Activated naive CD4-positive, alpha-beta T cell treated with anti-CD3 and anti-CD28 coated beads for 36 hours (primary cell): ENCODE measurements around the gene ATP8B3. TPM values are rescaled to one million over a fixed set of nuclear protein-coding genes. Genes with fewer than 3 reads are reported as not detected.

Source experiments
- CTCF ChIA-PET: fragments of 350-600 bp; sonication (Branson Sonifier 250); formaldehyde crosslinking; loops from one replicate; lab custom pipeline; 2021; ENCODE audit warnings: antibody characterized with exemption; lab: Charles Lee
- DNase-seq: peaks from one replicate; pipeline ENCODE4 v3.0.0-alpha.2; 2020
- H3K27ac Mint-ChIP-seq: one replicate; pipeline ENCODE4 v1.8.0; 2021; ENCODE audit warnings: mild to moderate bottlenecking, mixed read lengths
- H3K27me3 Mint-ChIP-seq: one replicate; pipeline ENCODE4 v1.8.0; 2021; ENCODE audit warnings: low read depth, mixed read lengths
- H3K36me3 Mint-ChIP-seq: one replicate; pipeline ENCODE4 v1.8.0; 2021; ENCODE audit warnings: low read depth, mixed read lengths
- H3K4me1 Mint-ChIP-seq: one replicate; pipeline ENCODE4 v1.8.0; 2021; ENCODE audit warnings: low read depth, mixed read lengths
- H3K4me3 Mint-ChIP-seq: one replicate; pipeline ENCODE4 v1.8.0; 2021; ENCODE audit warnings: mild to moderate bottlenecking, moderate library complexity, mixed read lengths
- H3K9me3 Mint-ChIP-seq: one replicate; pipeline ENCODE4 v1.8.0; 2021; ENCODE audit warnings: mixed read lengths
- intact Hi-C: fragments of 100-400 bp; cut with micrococcal nuclease; formaldehyde crosslinking; loops from one replicate; pipeline ENCODE4 v1.15.1; 2023
- total RNA-seq, 2 experiments: library from RNA; stranded (reverse); gene quantifications; one replicate each; pipeline ENCODE4 v1.2.3, GENCODE V29; 2021

ATP8B3 gene
- total RNA-seq, 2 experiments from 2014 or later, result 6.1 to 8.4 TPM

GRCh38 chr19:1841209-1841924, 29.3 kb upstream of the ATP8B3 start:
- H3K27ac Mint-ChIP-seq, result no peak overlapping the region
- intact Hi-C loops, result no loop called here
- H3K4me1 Mint-ChIP-seq, result peaks cover 48% of the 10 kb centered on the region
- H3K4me3 Mint-ChIP-seq, result no peak overlapping the region
- H3K27me3 Mint-ChIP-seq, result no peaks in the 10 kb centered on the region
- DNase-seq, result no peak
- CTCF ChIA-PET, result interaction anchor here (1.0 to 1.7 kb wide), 2 partner anchors 8 to 15 kb away, joined by 4 to 6 read pairs; no protein-coding TSS in a partner anchor
- H3K9me3 Mint-ChIP-seq, result no peaks in the 10 kb centered on the region
- H3K36me3 Mint-ChIP-seq, result peaks cover 2% of the 10 kb centered on the region

DNA sequence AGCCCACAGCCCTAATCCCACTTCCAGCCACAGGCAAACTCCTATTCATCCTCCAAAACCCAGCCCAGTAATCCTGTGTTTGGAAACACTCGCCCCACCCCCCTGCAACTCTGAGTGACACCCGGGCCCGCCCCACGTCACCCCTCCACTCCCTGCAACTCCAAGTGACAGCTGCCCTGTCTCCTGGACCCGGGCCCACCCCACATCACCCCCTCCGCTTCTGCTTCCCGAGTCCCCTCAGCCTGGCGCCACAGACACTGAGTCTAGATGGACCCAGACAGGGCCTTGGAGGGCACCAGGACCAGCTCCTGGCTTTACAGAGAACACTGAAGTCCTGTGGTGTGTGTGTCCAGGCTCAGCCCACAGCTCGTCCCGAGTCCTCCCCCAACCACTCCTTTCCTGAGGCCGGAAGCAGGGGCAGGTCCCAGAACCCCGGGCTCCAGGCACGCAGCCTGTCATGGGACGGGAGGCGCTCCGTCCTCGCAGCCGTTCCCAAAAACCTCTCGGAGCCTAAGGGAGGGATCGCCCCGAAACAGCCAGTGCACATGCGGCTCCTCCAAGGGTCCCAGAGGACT, 28.6 kb upstream of the ATP8B3 start:
- H3K36me3 Mint-ChIP-seq, result no peaks in the 10 kb centered on the region
- intact Hi-C loops, result no loop called here
- no peaks in the 10 kb centered on the region for H3K27me3 Mint-ChIP-seq
- DNase-seq, result no peak
- H3K4me3 Mint-ChIP-seq, result no peak overlapping the region
- H3K27ac Mint-ChIP-seq, result no peak overlapping the region
- H3K4me1 Mint-ChIP-seq, result peaks cover 45% of the 10 kb centered on the region
- no peaks in the 10 kb centered on the region for H3K9me3 Mint-ChIP-seq
- CTCF ChIA-PET, result no interaction called here

GRCh38 chr19:1839658-1840540, 27.8 kb upstream of the ATP8B3 start:
- H3K27ac Mint-ChIP-seq, result no peak overlapping the region
- no peaks in the 10 kb centered on the region for H3K9me3 Mint-ChIP-seq
- no peaks in the 10 kb centered on the region for H3K27me3 Mint-ChIP-seq
- peaks cover 43% of the 10 kb centered on the region for H3K4me1 Mint-ChIP-seq
- DNase-seq, result no peak
- CTCF ChIA-PET, result interaction anchor here (3.4 kb wide), 1 partner anchor 12 kb away, joined by 42 read pairs; no protein-coding TSS in a partner anchor
- no peak overlapping the region for H3K4me3 Mint-ChIP-seq
- H3K36me3 Mint-ChIP-seq, result no peaks in the 10 kb centered on the region
- intact Hi-C loops, result no loop called here

DNA sequence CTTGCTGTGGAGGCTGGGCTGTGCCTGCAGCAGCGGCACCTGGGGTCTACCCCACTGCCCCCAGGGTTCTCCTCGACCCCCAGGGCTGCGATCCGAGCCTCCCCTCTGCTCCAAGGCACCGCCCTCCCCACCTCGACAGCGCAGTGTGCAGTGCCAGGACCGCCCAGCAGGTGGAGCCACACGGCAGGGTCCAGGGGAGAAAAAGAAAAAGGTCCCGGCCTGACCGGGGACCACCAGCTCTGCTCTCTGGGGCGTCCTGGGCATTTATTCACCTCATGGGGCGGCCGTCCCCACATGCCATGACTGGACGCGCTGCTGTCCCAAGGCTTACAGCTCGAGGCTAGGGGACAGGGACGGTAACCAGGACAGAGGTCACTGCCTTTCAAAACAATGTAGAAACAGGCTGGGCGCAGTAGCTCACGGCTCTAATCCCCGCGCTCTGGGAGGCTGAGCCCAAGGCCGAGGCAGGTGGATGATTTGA, 25.6 kb upstream of the ATP8B3 start:
- Mint-ChIP-seq H3K27ac (no peak overlapping the region), H3K4me1 (peaks cover 35% of the 10 kb centered on the region), H3K27me3 (no peaks in the 10 kb centered on the region), H3K9me3 (no peaks in the 10 kb centered on the region), H3K36me3 (no peaks in the 10 kb centered on the region), H3K4me3 (no peak overlapping the region)
- CTCF ChIA-PET, result interaction anchor here (0.7 to 3.4 kb wide), 15 partner anchors 9 to 245 kb away, joined by 3 to 42 read pairs (median 5); partner anchors contain the start of genes MBD3 and REXO1
- intact Hi-C loops, result no loop called here
- DNase-seq, result peak; percentile 71

GRCh38 chr19:1837222-1837565, 25.1 kb upstream of the ATP8B3 start:
- Mint-ChIP-seq H3K36me3 (no peaks in the 10 kb centered on the region), H3K4me1 (peaks cover 33% of the 10 kb centered on the region), H3K4me3 (no peak overlapping the region), H3K27ac (no peak overlapping the region), H3K9me3 (no peaks in the 10 kb centered on the region), H3K27me3 (no peaks in the 10 kb centered on the region)
- no peak for DNase-seq
- CTCF ChIA-PET, result interaction anchor here (1.4 to 3.4 kb wide), 9 partner anchors 10 to 244 kb away, joined by 3 to 42 read pairs (median 8); partner anchors contain the start of genes MBD3 and REXO1
- intact Hi-C loops, result no loop called here

GRCh38 chr19:1836458-1837221, 24.6 kb upstream of the ATP8B3 start:
- CTCF ChIA-PET, result interaction anchor here (1.4 to 3.4 kb wide), 9 partner anchors 9 to 244 kb away, joined by 3 to 42 read pairs (median 8); partner anchors contain the start of genes MBD3 and REXO1
- Mint-ChIP-seq H3K27ac (no peak overlapping the region), H3K4me3 (no peak overlapping the region), H3K4me1 (peaks cover 28% of the 10 kb centered on the region), H3K36me3 (no peaks in the 10 kb centered on the region), H3K27me3 (no peaks in the 10 kb centered on the region), H3K9me3 (no peaks in the 10 kb centered on the region)
- DNase-seq, result no peak
- intact Hi-C loops, result no loop called here

GRCh38 chr19:1833540-1833939, 21.5 kb upstream of the ATP8B3 start:
- CTCF ChIA-PET, result interaction anchor here (1.2 kb wide), 1 partner anchor 8 kb away, joined by 4 read pairs; no protein-coding TSS in a partner anchor
- peaks cover 13% of the 10 kb centered on the region for H3K4me1 Mint-ChIP-seq
- intact Hi-C loops, result no loop called here
- peak overlapping the region; percentile 24 for H3K27ac Mint-ChIP-seq
- DNase-seq, result no peak
- H3K4me3 Mint-ChIP-seq, result no peak overlapping the region
- no peaks in the 10 kb centered on the region for H3K9me3 Mint-ChIP-seq
- H3K36me3 Mint-ChIP-seq, result no peaks in the 10 kb centered on the region
- no peaks in the 10 kb centered on the region for H3K27me3 Mint-ChIP-seq

GRCh38 chr19:1832046-1832663, 20.1 kb upstream of the ATP8B3 start:
- no peaks in the 10 kb centered on the region for H3K27me3 Mint-ChIP-seq
- no peak overlapping the region for H3K27ac Mint-ChIP-seq
- CTCF ChIA-PET, result no interaction called here
- no peak for DNase-seq
- H3K9me3 Mint-ChIP-seq, result no peaks in the 10 kb centered on the region
- peaks cover 11% of the 10 kb centered on the region for H3K4me1 Mint-ChIP-seq
- no peak overlapping the region for H3K4me3 Mint-ChIP-seq
- H3K36me3 Mint-ChIP-seq, result no peaks in the 10 kb centered on the region
- intact Hi-C loops, result no loop called here

DNA sequence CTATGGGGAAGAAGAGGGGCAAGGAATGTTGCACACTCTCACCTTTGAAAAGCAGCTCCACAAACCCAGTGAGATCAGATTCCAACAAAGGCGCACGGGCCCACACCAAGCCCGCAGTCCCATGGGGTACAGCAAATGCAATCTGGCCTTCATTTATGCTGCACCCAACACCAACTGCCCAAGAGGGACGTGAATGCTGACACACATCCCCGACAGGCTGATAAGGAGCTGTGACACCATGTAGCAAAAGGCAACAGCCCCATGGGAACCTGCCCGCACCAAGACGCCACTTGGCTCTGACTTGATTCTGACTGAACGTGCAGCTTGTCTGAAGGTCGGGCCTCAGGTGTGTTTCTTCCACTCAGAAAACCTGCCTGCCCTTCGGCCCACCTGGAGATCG, 18.9 kb upstream of the ATP8B3 start:
- Mint-ChIP-seq H3K9me3 (no peaks in the 10 kb centered on the region), H3K4me1 (peaks cover 7% of the 10 kb centered on the region), H3K36me3 (peaks cover 2% of the 10 kb centered on the region), H3K27me3 (no peaks in the 10 kb centered on the region), H3K4me3 (no peak overlapping the region), H3K27ac (no peak overlapping the region)
- CTCF ChIA-PET, result no interaction called here
- intact Hi-C loops, result no loop called here
- no peak for DNase-seq

DNA sequence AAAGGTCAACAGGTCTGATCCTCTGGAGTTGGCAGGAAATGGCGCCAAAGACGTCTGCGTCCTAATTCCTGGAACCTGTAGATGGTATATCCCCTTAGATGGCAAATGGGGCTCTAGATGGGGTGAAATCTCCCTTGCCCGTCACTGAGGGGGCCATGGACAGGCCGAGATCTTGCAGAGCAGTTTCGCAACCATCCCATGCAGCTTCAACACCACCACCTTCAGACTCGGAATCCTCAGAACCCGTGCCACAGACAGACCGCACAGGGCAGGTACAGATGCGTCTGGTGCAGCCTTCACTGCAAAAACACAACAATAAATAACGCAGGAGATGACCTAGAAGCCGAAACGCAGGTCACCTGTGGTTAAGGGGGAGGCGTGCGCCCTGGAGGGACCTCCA, 18.5 kb upstream of the ATP8B3 start:
- Mint-ChIP-seq H3K4me1 (peaks cover 8% of the 10 kb centered on the region), H3K27me3 (no peaks in the 10 kb centered on the region), H3K36me3 (peaks cover 5% of the 10 kb centered on the region), H3K4me3 (no peak overlapping the region), H3K27ac (no peak overlapping the region), H3K9me3 (no peaks in the 10 kb centered on the region)
- CTCF ChIA-PET, result no interaction called here
- intact Hi-C loops, result no loop called here
- DNase-seq, result no peak

DNA sequence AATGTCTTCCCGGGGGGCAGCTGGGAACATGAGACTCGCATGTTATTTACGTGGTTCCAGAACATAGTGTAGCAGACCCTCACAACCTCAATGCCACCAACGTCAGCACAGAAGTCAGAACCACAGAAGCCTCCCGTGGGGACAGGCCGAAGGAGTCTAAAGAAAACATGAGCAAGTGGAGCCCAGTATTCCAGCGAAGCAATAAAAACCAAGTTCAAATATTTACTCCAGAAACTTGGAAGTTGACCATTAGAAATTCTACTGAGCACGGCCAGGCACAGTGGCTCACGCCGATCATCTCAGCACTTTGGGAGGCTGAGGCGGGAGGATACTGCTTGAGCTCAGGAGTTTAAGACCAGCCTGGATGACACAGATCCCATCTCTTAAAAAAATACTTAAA, 17.9 kb upstream of the ATP8B3 start:
- peaks cover 8% of the 10 kb centered on the region for H3K4me1 Mint-ChIP-seq
- H3K27me3 Mint-ChIP-seq, result no peaks in the 10 kb centered on the region
- no peaks in the 10 kb centered on the region for H3K9me3 Mint-ChIP-seq
- H3K4me3 Mint-ChIP-seq, result no peak overlapping the region
- intact Hi-C loops, result loop anchor here (5.0 kb wide), 1 partner anchor 38 kb away; no protein-coding TSS in a partner anchor
- H3K27ac Mint-ChIP-seq, result no peak overlapping the region
- peaks cover 5% of the 10 kb centered on the region for H3K36me3 Mint-ChIP-seq
- DNase-seq, result no peak
- CTCF ChIA-PET, result interaction anchor here (0.6 to 0.7 kb wide), 2 partner anchors 150 to 1400 kb away, joined by 3 to 4 read pairs; no protein-coding TSS in a partner anchor
